HG03558 (cell line): ENCODE data around the gene CGREF1.
"Not testable (repeated sequence)": the region's sequence is repeated elsewhere in the genome, so short reads cannot be mapped to it uniquely, and the experiment has no call there.

ENCODE experiments used
- ATAC-seq: cut with Tn5 transposase; IDR thresholded peaks from one replicate; pipeline ENCODE4 v1.9.1; 2021; ENCODE audit warnings: moderate number of reproducible peaks; ENCODE audit not compliant: unreplicated experiment; ENCODE audit errors: extremely low read depth

CGREF1 gene

GRCh38 chr2:27117995-27118524 is 868 bp downstream of the CGREF1 start:
- no peak for ATAC-seq

DNA sequence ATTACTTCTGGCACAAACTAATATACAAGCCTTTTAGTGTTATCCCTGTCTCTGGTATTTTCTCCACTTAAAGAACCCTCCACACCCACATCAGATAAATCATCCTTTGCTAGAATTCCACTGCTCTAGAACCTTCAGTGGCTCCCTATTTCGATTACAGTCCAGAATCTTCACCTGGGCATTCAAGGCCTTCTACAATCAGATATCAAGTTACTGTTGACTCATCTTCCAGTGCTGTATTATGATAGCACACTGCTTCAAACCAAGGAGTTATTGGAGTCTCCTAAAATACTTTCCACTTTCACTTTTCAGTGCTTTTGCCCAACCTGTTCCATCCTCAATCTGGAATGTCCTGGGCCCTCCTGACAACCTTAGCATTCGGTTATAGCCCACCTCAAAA is 3.4 kb downstream of the CGREF1 start:
- no peak for ATAC-seq

GRCh38 chr2:27111392-27112078 is 7.4 kb downstream of the CGREF1 start:
- not testable (repeated sequence) for ATAC-seq

DNA sequence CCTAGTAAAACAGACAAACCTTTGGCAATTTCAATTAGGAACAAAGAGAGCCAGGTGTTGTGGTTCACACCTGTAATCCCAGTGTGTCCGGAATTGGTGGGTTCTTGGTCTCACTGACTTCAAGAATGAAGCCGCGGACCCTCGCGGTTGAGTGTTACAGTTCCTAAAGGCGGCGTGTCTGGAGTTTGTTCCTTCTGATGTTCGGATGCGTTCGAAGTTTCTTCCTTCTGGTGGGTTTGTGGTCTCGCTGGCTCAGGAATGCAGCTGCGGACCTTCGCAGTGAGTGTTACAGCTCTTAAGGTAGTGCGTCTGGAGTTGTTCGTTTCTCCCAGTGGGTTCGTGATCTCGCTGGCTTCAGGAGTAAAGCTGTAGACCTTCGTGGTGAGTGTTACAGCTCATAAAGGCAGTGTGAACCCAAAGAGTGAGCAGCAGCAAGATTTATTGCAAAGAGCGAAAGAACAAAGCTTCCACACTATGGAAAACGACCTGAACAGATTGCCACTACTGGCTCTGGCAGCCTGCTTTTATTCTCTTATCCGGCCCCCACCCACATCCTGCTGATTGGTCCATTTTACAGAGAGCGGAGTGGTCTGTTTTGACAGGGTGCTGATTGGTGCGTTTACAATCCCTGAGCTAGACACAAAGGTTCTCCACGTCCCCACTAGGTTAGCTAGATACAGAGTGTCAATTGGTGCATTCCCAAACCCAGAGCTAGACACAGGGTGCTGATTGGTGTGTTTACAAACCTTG is 8.2 kb downstream of the CGREF1 start:
- not testable (repeated sequence) for ATAC-seq

- ATAC-seq, result no peak
These were observed 9.8 kb downstream of the CGREF1 start for GRCh38 chr2:27109083-27109482.

DNA sequence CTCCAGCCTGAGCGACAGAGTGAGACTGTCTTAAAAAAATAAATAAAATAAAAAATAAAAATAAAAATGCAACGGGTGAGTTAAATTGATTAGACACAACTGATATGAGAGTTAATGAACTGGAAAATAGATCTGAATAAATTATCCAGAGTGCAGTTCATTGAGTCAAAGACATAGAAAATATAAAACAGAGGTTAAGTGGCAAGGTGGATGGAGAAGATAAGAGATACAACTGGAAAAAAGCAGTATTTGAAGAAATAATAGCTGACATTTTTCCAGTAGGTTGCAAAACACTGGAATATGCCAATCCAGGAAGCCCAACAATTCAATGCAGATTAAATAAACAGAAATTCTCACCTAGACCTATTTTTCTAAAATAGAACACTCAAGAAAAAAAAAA is 10.7 kb downstream of the CGREF1 start:
- no peak for ATAC-seq

DNA sequence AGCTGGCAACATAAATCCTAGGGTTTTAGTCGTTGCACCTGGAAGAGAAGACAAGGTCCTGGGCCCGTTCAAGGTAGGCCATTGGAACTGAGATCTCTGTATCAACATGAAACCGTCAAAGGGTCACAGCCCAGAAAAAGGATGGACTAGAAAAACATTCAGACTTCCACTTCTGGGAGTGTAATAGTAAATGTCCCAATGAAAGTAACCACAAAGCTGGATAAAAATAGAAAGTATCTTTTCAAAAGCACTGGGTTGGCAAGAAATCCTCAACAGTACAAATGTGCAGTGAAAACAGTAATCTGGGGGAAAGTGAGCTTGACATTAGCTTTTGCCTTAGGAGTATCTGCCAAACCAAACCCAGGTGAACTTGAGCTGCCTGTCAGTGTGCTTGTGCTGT is 12.9 kb downstream of the CGREF1 start:
- no peak for ATAC-seq

- ATAC-seq, result no peak
These were observed 16.6 kb downstream of the CGREF1 start for GRCh38 chr2:27102329-27102728.

DNA sequence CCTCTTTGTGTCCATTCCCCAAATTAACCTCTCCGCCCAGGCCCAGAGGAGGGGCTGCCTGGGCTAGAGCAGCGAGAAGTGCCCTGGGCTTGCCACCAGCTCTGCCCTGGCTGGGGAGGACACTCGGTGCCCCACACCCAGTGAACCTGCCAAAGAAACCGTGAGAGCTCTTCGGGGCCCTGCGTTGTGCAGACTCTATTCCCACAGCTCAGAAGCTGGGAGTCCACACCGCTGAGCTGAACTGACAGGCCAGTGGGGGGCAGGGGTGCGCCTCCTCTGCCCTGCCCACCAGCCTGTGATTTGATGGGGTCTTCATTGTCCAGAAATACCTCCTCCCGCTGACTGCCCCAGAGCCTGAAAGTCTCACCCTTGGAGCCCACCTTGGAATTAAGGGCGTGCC is 18.9 kb downstream of the CGREF1 start:
- no peak for ATAC-seq

DNA sequence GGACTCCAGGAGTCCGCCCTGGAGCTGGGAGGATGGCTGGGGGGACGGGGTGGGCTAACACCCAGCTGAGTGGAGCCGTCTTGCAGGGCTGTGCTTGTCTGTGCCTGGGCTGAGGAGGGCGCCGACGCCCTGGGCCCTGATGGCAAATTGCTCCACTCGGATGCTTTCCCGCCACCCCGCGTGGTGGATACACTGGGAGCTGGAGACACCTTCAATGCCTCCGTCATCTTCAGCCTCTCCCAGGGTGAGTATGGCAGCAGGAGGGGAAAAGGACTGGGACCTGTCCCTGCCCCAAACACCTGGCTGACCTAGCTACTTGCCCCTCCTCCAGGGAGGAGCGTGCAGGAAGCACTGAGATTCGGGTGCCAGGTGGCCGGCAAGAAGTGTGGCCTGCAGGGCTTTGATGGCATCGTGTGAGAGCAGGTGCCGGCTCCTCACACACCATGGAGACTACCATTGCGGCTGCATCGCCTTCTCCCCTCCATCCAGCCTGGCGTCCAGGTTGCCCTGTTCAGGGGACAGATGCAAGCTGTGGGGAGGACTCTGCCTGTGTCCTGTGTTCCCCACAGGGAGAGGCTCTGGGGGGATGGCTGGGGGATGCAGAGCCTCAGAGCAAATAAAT is 19.5 kb downstream of the CGREF1 start:
- no peak for ATAC-seq

GRCh38 chr2:27097341-27097740 is 21.6 kb downstream of the CGREF1 start:
- ATAC-seq, result no peak

GRCh38 chr2:27096748-27097297 is 22.1 kb downstream of the CGREF1 start:
- no peak for ATAC-seq

GRCh38 chr2:27095745-27096651 is 22.9 kb downstream of the CGREF1 start:
- no peak for ATAC-seq

- ATAC-seq, result no peak
These were observed 23.5 kb downstream of the CGREF1 start for GRCh38 chr2:27095427-27095744.

GRCh38 chr2:27094353-27094984 is 24.5 kb downstream of the CGREF1 start:
- no peak for ATAC-seq

GRCh38 chr2:27093430-27094352 is 25.2 kb downstream of the CGREF1 start:
- no peak for ATAC-seq

- no peak for ATAC-seq
These were observed 26.1 kb downstream of the CGREF1 start for GRCh38 chr2:27092696-27093429.
